Measurements from ENCODE around the gene ADSS1. TPM values are rescaled to one million over a fixed set of nuclear protein-coding genes. Genes with fewer than 3 reads are reported as not detected.
A peak's percentile ranks its signal among the peaks of the same experiment; 100 is the strongest.

ADSS1 gene
- total RNA-seq, 4 donors from 2014 or later: 5.1 to 32.2 (median 8.8) TPM

DNA sequence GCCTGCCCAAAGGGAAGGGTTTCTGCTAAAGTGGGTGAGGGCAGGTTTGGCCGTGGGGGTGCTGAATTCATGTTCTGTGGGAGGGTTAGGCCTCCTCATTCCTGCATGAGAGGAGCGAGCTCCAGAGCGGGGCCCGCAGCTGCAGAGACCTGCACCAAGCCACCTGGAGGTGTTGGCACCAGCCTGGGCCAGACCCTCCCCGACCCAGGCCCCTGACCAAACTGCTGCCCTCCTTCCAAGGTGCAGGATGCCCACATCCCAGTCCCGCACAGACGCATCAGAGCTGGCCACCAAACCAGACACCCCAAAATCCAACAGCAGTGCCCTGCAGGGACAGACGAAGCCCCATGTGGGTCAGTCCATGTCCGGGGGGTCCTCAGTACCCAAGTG is 10.6 kb downstream of the ADSS1 start:
- Histone ChIP-seq H3K27me3 (no peaks in the 10 kb centered on the region), H3K4me1 (peaks cover 0 to 61% (median 22%) of the 10 kb centered on the region in 3 donors), H3K9me3 (no peaks in the 10 kb centered on the region), H3K36me3 (peaks cover 0 to 11% of the 10 kb centered on the region in 2 donors), H3K27ac (peak overlapping the region in 3 of 4 donors; percentile 85 to 88 (median 86)), H3K4me3 (no peak overlapping the region)
- no CpG with 5 or more reads among the region's 9 CpGs for WGBS, 2 donors (ENCODE audit: low coverage in 1 of 2)
- ATAC-seq: no peak
- no peak for TF ChIP-seq POLR2AphosphoS5 (IDR thresholded peaks at IDR 0.05)
- no peak for TF ChIP-seq POLR2A (IDR thresholded peaks at IDR 0.05)
- TF ChIP-seq, protein P1, sequence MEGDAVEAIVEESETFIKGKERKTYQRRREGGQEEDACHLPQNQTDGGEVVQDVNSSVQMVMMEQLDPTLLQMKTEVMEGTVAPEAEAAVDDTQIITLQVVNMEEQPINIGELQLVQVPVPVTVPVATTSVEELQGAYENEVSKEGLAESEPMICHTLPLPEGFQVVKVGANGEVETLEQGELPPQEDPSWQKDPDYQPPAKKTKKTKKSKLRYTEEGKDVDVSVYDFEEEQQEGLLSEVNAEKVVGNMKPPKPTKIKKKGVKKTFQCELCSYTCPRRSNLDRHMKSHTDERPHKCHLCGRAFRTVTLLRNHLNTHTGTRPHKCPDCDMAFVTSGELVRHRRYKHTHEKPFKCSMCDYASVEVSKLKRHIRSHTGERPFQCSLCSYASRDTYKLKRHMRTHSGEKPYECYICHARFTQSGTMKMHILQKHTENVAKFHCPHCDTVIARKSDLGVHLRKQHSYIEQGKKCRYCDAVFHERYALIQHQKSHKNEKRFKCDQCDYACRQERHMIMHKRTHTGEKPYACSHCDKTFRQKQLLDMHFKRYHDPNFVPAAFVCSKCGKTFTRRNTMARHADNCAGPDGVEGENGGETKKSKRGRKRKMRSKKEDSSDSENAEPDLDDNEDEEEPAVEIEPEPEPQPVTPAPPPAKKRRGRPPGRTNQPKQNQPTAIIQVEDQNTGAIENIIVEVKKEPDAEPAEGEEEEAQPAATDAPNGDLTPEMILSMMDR (IDR thresholded peaks at IDR 0.05): no peak
- TF ChIP-seq EP300 (IDR thresholded peaks at IDR 0.05): no peak

DNA sequence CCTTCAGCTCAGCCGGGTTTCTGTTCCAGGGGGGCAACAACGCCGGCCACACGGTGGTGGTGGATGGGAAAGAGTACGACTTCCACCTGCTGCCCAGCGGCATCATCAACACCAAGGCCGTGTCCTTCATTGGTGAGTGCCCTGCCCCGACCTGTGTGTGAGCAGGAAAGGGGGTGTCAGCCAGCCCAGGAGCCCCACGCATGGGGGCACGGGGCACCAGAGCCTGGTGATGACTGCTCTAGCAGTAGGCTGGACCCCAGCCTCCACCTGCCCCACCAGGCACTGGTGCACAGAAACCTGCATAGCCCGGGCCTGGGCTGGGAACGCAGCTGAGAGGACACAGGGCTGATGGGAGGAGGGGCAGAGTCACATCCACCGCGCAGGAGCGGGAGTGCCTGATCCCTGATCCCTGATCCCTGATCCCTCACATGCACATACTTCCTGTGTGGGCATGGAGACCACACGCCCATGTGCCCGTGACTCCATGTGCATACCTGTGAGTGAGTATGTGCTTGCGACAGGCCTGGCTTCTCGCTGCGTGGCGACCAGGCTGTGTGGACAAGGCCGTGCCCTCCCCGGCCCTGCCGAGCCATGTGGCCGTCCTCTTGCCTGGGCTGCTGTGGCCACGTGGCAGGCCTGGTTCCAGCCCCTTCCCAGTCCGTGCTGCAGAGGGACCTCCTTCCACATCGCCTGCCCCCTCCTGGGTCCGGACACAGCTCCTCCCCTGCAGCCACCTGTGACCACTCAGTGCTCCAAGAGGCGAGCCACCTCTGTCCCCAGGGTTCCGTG is 11.2 kb downstream of the ADSS1 start:
- Histone ChIP-seq H3K27me3 (no peaks in the 10 kb centered on the region), H3K4me1 (peaks cover 0 to 61% (median 22%) of the 10 kb centered on the region in 3 donors), H3K4me3 (no peak overlapping the region), H3K36me3 (peaks cover 0 to 17% of the 10 kb centered on the region in 2 donors), H3K27ac (peak overlapping the region; percentile 44 to 88 (median 86)), H3K9me3 (no peaks in the 10 kb centered on the region)
- whole genome bisulfite sequencing, 2 donors (ENCODE audit: low coverage in 1 of 2): no CpG with 5 or more reads among the region's 31 CpGs
- no peak for ATAC-seq
- TF ChIP-seq POLR2A (IDR thresholded peaks at IDR 0.05) (no peak), POLR2AphosphoS5 (IDR thresholded peaks at IDR 0.05) (no peak), EP300 (IDR thresholded peaks at IDR 0.05) (no peak)
- TF ChIP-seq, protein P1 (IDR thresholded peaks at IDR 0.05): no peak

DNA sequence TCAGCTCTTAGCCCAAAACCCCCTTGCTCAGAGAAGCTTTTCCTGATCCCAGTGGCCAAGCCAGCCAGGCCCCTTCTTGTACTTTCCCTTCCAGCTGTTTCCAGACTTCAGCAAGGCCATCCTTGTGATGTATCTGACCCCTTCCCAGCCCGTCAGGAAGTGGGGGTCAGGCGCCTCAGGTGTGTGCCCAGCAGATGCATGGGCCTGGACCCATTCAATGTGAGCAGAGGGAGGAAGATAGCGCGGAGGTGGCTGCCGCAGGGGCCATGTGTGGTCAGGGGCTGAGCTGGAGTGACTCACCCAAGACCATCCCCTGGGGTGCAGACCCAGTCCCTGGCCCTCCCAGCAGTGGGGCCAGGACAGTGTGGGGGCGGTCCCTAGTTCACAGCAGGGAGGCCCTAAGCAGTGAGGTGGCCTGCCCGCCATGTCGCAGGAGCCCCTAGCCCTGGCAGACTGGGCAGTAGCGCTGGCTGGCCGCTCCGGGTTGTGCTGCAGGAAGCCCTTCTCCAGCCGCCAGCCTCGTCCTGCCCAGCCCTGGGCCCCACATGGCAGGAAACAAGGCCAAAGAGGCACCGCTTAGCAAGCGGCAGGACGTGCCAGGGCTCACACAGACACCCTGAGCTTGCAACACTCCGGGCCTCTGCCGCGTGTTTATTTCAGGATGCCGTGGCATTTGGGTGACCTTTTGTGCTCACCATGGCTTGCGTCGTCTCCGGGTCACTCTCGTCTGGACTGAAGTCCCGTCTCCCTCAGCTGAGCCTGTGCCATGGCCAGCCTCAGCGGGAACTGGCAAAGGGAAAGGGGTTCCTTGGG is 12.0 kb downstream of the ADSS1 start:
- H3K9me3 ChIP-seq: no peaks in the 10 kb centered on the region
- peak; percentile 88 for ATAC-seq

DNA sequence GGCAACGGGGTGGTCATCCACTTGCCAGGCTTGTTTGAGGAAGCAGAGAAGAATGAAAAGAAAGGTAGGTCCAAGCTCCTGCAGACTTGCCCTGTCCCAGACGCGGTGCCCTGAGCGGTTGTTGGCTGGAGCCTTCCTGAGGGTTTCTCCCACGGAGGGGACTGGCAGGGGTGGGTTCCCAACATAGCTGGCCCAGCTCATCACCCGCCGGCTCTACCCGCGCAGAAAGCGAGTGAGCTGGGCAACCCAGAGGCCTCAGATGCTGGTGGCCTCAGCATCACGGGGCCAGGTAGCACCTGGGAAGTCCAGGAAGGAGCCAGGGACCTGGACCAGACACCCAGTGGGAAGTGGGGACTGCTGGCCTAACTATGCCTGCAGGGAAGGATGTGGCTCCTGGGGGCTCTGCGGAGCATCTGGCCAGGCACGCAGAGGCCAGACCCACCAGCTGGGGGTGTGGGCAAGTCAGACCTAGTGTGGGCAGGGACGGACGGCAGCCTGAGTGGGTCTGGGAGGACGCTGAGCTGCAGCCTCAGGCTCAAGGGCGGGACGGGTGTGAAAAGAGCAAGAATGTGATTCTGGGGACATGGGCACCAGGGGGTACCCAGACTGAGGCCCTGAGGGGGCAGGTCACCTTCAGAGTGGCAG is 14.5 kb downstream of the ADSS1 start:
- TF ChIP-seq POLR2AphosphoS5 (IDR thresholded peaks at IDR 0.05) (no peak), POLR2A (IDR thresholded peaks at IDR 0.05) (no peak), EP300 (IDR thresholded peaks at IDR 0.05) (no peak)
- TF ChIP-seq, protein P1 (IDR thresholded peaks at IDR 0.05): no peak
- WGBS, 2 donors (ENCODE audit: low coverage in 1 of 2): 60 to 94% methylated on average over 1 to 7 of the region's 18 CpGs
- Histone ChIP-seq H3K9me3 (no peaks in the 10 kb centered on the region), H3K36me3 (peaks cover 0 to 34% of the 10 kb centered on the region in 2 donors), H3K27ac (no peak overlapping the region), H3K4me3 (no peak overlapping the region), H3K4me1 (peaks cover 0 to 36% (median 22%) of the 10 kb centered on the region in 3 donors), H3K27me3 (no peaks in the 10 kb centered on the region)
- no peak for ATAC-seq

More for the DNA sequence above, 12.0 kb downstream of the ADSS1 start:
- TF ChIP-seq EP300 (IDR thresholded peaks at IDR 0.05): no peak
- TF ChIP-seq POLR2AphosphoS5 (IDR thresholded peaks at IDR 0.05): peak; percentile 94
- peak in 1 of 2 donors; percentile 30 for TF ChIP-seq POLR2A (IDR thresholded peaks at IDR 0.05)
- TF ChIP-seq, protein P1 (IDR thresholded peaks at IDR 0.05): no peak
- peaks cover 0 to 61% (median 22%) of the 10 kb centered on the region in 3 donors for H3K4me1 ChIP-seq
- H3K27me3 ChIP-seq: no peaks in the 10 kb centered on the region
- peak overlapping the region; percentile 44 to 88 (median 86) for H3K27ac ChIP-seq
- 24 to 44% methylated on average over 3 to 5 of the region's 26 CpGs for WGBS, 2 donors (ENCODE audit: low coverage in 1 of 2)
- peaks cover 0 to 26% of the 10 kb centered on the region in 2 donors for H3K36me3 ChIP-seq
- H3K4me3 ChIP-seq: no peak overlapping the region
